Neural crest cell (in vitro differentiated cells): ENCODE data around the gene GRSF1. TPM values are rescaled to one million over a fixed set of nuclear protein-coding genes. Genes with fewer than 3 reads are reported as not detected.

Experiments
- DNase-seq: peaks from one replicate; pipeline ENCODE4 v3.0.0; 2021; ENCODE audit warnings: low read depth, mixed read lengths, low spot score
- H3K27ac Mint-ChIP-seq: one replicate; pipeline ENCODE4 v1.8.0; 2021; ENCODE audit warnings: mild to moderate bottlenecking, mixed read lengths; ENCODE audit not compliant: unreplicated experiment
- H3K27me3 Mint-ChIP-seq: 2 replicates; pipeline ENCODE4 v1.8.0; 2021; ENCODE audit warnings: low read depth, mild to moderate bottlenecking, mixed read lengths
- H3K36me3 Mint-ChIP-seq: 2 replicates; pipeline ENCODE4 v1.8.0; 2021; ENCODE audit warnings: low read depth, mild to moderate bottlenecking, mixed read lengths
- H3K4me1 Mint-ChIP-seq: 2 replicates; pipeline ENCODE4 v1.8.0; 2021; ENCODE audit warnings: mixed read lengths
- H3K4me3 Mint-ChIP-seq: one replicate; pipeline ENCODE4 v1.8.0; 2021; ENCODE audit warnings: mild to moderate bottlenecking, mixed read lengths
- H3K9me3 Mint-ChIP-seq: 2 replicates; pipeline ENCODE4 v1.8.0; 2021; ENCODE audit warnings: mixed read lengths
- CTCF ChIP-seq: fragments of 200-600 bp; sonication (generic); conservative IDR thresholded peaks from 2 replicates; pipeline ENCODE4 v1.5.0; 2021; ENCODE audit warnings: antibody characterized with exemption, mild to moderate bottlenecking
- total RNA-seq: library from RNA; stranded (reverse); gene quantifications from 2 replicates; pipeline ENCODE4 v1.2.1, GENCODE V29; 2021

GRSF1 gene
- total RNA-seq, 1 donor from 2014 or later = 80.0 TPM

GRCh38 chr4:70833675-70834074, 6.0 kb downstream of the GRSF1 start:
- Mint-ChIP-seq H3K4me3 (no peak overlapping the region), H3K36me3 (peaks cover 26% of the 10 kb centered on the region), H3K4me1 (peaks cover 12% of the 10 kb centered on the region), H3K9me3 (no peaks in the 10 kb centered on the region), H3K27ac (no peak overlapping the region), H3K27me3 (no peaks in the 10 kb centered on the region)
- no peak for TF ChIP-seq CTCF
- no peak for DNase-seq

GRCh38 chr4:70831293-70831692, 8.4 kb downstream of the GRSF1 start:
- Mint-ChIP-seq H3K9me3 (no peaks in the 10 kb centered on the region), H3K27me3 (no peaks in the 10 kb centered on the region), H3K36me3 (peaks cover 31% of the 10 kb centered on the region), H3K27ac (no peak overlapping the region), H3K4me1 (no peaks in the 10 kb centered on the region), H3K4me3 (no peak overlapping the region)
- TF ChIP-seq CTCF = no peak
- no peak for DNase-seq

GRCh38 chr4:70830054-70830453, 9.6 kb downstream of the GRSF1 start:
- DNase-seq = no peak
- Mint-ChIP-seq H3K36me3 (peaks cover 35% of the 10 kb centered on the region), H3K9me3 (no peaks in the 10 kb centered on the region), H3K27me3 (no peaks in the 10 kb centered on the region), H3K27ac (no peak overlapping the region), H3K4me1 (no peaks in the 10 kb centered on the region), H3K4me3 (no peak overlapping the region)
- no peak for TF ChIP-seq CTCF

- no peak overlapping the region for H3K27ac Mint-ChIP-seq
- no peaks in the 10 kb centered on the region for H3K4me1 Mint-ChIP-seq
- H3K27me3 Mint-ChIP-seq = no peaks in the 10 kb centered on the region
- TF ChIP-seq CTCF = no peak
- no peaks in the 10 kb centered on the region for H3K9me3 Mint-ChIP-seq
- DNase-seq = no peak
- no peak overlapping the region for H3K4me3 Mint-ChIP-seq
- peaks cover 32% of the 10 kb centered on the region for H3K36me3 Mint-ChIP-seq
Measured at GRCh38 chr4:70829492-70829891, 10.2 kb downstream of the GRSF1 start.

GRCh38 chr4:70829015-70829414, 10.7 kb downstream of the GRSF1 start:
- TF ChIP-seq CTCF = no peak
- Mint-ChIP-seq H3K27me3 (no peaks in the 10 kb centered on the region), H3K4me3 (no peak overlapping the region), H3K27ac (no peak overlapping the region), H3K9me3 (no peaks in the 10 kb centered on the region), H3K4me1 (no peaks in the 10 kb centered on the region), H3K36me3 (peaks cover 32% of the 10 kb centered on the region)
- no peak for DNase-seq

- DNase-seq = no peak
- Mint-ChIP-seq H3K4me1 (no peaks in the 10 kb centered on the region), H3K36me3 (peaks cover 23% of the 10 kb centered on the region), H3K27me3 (no peaks in the 10 kb centered on the region), H3K4me3 (no peak overlapping the region), H3K27ac (no peak overlapping the region), H3K9me3 (no peaks in the 10 kb centered on the region)
- no peak for TF ChIP-seq CTCF
Measured at GRCh38 chr4:70818921-70819320, 20.8 kb downstream of the GRSF1 start.
